Caco-2 (cell line): ENCODE data around the gene CAPN12. TPM values are rescaled to one million over a fixed set of nuclear protein-coding genes. Genes with fewer than 3 reads are reported as not detected.
A peak's percentile ranks its signal among the peaks of the same experiment; 100 is the strongest.
"Not testable (repeated sequence)": the region's sequence is repeated elsewhere in the genome, so short reads cannot be mapped to it uniquely, and the experiment has no call there.

Experiments used
- BruUV-seq: library from RNA; stranded (reverse); fragments of 400-500 nt; replicated peaks from 2 replicates; lab custom pipeline; 2021; lab: Mats Ljungman, UMichigan
- CTCF ChIA-PET: fragments of 300-600 bp; sonication (Branson Sonifier 250); formaldehyde crosslinking; loops from one replicate; lab custom pipeline; 2022; ENCODE audit warnings: antibody characterized with exemption; lab: Charles Lee
- POLR2A ChIA-PET: fragments of 300-600 bp; sonication (Branson Sonifier 250); formaldehyde crosslinking; loops from one replicate; lab custom pipeline; 2022; ENCODE audit warnings: antibody characterized with exemption; lab: Charles Lee
- DNase-seq, 2 experiments: peaks; one replicate each; pipeline versions ENCODE4 v3.0.0 to v3.0.0-alpha.2; 2020 to 2022
- H3K27me3 ChIP-seq: replicated peaks from 2 replicates; pipeline ENCODE4 v1.6.0; 2011; ENCODE audit warnings: low read length; ENCODE audit not compliant: control insufficient read depth, insufficient read depth
- H3K36me3 ChIP-seq: 2 replicates; pipeline ENCODE4 v1.5.1; 2011; ENCODE audit warnings: low read length; ENCODE audit not compliant: control insufficient read depth, insufficient read depth
- H3K4me1 ChIP-seq: fragments of 250-450 bp; sonication (Bioruptor Pico); 2 replicates; pipeline ENCODE4 v1.5.1; 2020; ENCODE audit warnings: mild to moderate bottlenecking
- H3K4me3 ChIP-seq: 2 replicates; pipeline ENCODE4 v1.5.1; 2011; ENCODE audit warnings: low read depth, mild to moderate bottlenecking, control low read depth, low read length
- H3K9me3 ChIP-seq: fragments of 250-450 bp; sonication (Bioruptor Pico); 2 replicates; pipeline ENCODE4 v1.5.1; 2020; ENCODE audit warnings: mild to moderate bottlenecking, moderate library complexity
- H3K27ac Mint-ChIP-seq: one replicate; pipeline ENCODE4 v1.8.0; 2022; ENCODE audit warnings: mixed read lengths; ENCODE audit not compliant: unreplicated experiment
- H3K27me3 Mint-ChIP-seq: one replicate; pipeline ENCODE4 v1.8.0; 2022; ENCODE audit warnings: mixed read lengths; ENCODE audit not compliant: insufficient read depth, unreplicated experiment
- H3K36me3 Mint-ChIP-seq: one replicate; pipeline ENCODE4 v1.8.0; 2022; ENCODE audit warnings: mild to moderate bottlenecking, mixed read lengths; ENCODE audit not compliant: insufficient read depth, unreplicated experiment
- H3K4me1 Mint-ChIP-seq: one replicate; pipeline ENCODE4 v1.8.0; 2022; ENCODE audit warnings: low read depth, mixed read lengths; ENCODE audit not compliant: unreplicated experiment
- H3K4me3 Mint-ChIP-seq: one replicate; pipeline ENCODE4 v1.8.0; 2022; ENCODE audit warnings: mild to moderate bottlenecking, moderate library complexity, mixed read lengths; ENCODE audit not compliant: unreplicated experiment
- H3K9me3 Mint-ChIP-seq: one replicate; pipeline ENCODE4 v1.8.0; 2022; ENCODE audit warnings: mixed read lengths; ENCODE audit not compliant: unreplicated experiment
- intact Hi-C: fragments of 100-400 bp; cut with micrococcal nuclease; formaldehyde crosslinking; loops from one replicate; pipeline ENCODE4 v1.10.0; 2022; ENCODE audit not compliant: unreplicated experiment
- total RNA-seq: library from RNA; stranded (reverse); gene quantifications from 2 replicates; pipeline ENCODE4 v1.2.3, GENCODE V29; 2022
- TF ChIP-seq, protein P1 (sequence below), 2 experiments: fragments of 200-600 bp in 1 of 2; IDR thresholded peaks; 1 replicate in 1 of 2; 2 replicates in 1 of 2; pipeline versions ENCODE4 v1.5.1 to v1.8.0; 2011 to 2022; ENCODE audit warnings: antibody characterized with exemption in 1 of 2, control low read depth in 1 of 2, inconsistent platforms in 1 of 2, low read depth in 1 of 2, low read length in 1 of 2, mild to moderate bottlenecking in 1 of 2, moderate library complexity in 1 of 2; ENCODE audit not compliant: insufficient read depth in 1 of 2, severe bottlenecking in 1 of 2, unreplicated experiment in 1 of 2

CAPN12 gene
- total RNA-seq, 1 experiment from 2014 or later = 8.8 TPM

GRCh38 chr19:38763795-38764220, 19.5 kb upstream of the CAPN12 start:
- no peaks in the 10 kb centered on the region; the same call in none of the 2 replicates for H3K9me3 ChIP-seq
- no peaks in the 10 kb centered on the region for H3K27me3 Mint-ChIP-seq
- no peak overlapping the region for H3K4me3 ChIP-seq
- no peaks in the 10 kb centered on the region for H3K36me3 ChIP-seq
- BruUV-seq = no TSS peak
- H3K9me3 Mint-ChIP-seq = no peaks in the 10 kb centered on the region
- peak in 1 of 2 experiments; percentile 62 for DNase-seq
- no peaks in the 10 kb centered on the region for H3K36me3 Mint-ChIP-seq
- peaks cover 9% of the 10 kb centered on the region; the same call in 1 of the 2 replicates for H3K4me1 ChIP-seq
- intact Hi-C loops = no loop called here
- ChIA-PET CTCF (interaction anchor here (0.6 to 1.0 kb wide), 3 partner anchors 68 to 642 kb away, joined by 3 to 4 read pairs (median 3); partner anchors contain the start of genes MRPS12 and SARS2), POLR2A (interaction anchor here (0.6 kb wide), 1 partner anchor 48 kb away, joined by 11 read pairs; no protein-coding TSS in a partner anchor)
- H3K27ac Mint-ChIP-seq = peak overlapping the region; percentile 48
- H3K4me3 Mint-ChIP-seq = peak overlapping the region; percentile 30
- peaks cover 4% of the 10 kb centered on the region for H3K4me1 Mint-ChIP-seq
- no peaks in the 10 kb centered on the region for H3K27me3 ChIP-seq
- TF ChIP-seq, protein P1, sequence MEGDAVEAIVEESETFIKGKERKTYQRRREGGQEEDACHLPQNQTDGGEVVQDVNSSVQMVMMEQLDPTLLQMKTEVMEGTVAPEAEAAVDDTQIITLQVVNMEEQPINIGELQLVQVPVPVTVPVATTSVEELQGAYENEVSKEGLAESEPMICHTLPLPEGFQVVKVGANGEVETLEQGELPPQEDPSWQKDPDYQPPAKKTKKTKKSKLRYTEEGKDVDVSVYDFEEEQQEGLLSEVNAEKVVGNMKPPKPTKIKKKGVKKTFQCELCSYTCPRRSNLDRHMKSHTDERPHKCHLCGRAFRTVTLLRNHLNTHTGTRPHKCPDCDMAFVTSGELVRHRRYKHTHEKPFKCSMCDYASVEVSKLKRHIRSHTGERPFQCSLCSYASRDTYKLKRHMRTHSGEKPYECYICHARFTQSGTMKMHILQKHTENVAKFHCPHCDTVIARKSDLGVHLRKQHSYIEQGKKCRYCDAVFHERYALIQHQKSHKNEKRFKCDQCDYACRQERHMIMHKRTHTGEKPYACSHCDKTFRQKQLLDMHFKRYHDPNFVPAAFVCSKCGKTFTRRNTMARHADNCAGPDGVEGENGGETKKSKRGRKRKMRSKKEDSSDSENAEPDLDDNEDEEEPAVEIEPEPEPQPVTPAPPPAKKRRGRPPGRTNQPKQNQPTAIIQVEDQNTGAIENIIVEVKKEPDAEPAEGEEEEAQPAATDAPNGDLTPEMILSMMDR (IDR thresholded peaks at IDR 0.05; ENCODE audit: insufficient read depth in 1 of 2, low read depth in 1 of 2, low read length in 1 of 2, severe bottlenecking in 1 of 2, unreplicated experiment in 1 of 2) = no peak

DNA sequence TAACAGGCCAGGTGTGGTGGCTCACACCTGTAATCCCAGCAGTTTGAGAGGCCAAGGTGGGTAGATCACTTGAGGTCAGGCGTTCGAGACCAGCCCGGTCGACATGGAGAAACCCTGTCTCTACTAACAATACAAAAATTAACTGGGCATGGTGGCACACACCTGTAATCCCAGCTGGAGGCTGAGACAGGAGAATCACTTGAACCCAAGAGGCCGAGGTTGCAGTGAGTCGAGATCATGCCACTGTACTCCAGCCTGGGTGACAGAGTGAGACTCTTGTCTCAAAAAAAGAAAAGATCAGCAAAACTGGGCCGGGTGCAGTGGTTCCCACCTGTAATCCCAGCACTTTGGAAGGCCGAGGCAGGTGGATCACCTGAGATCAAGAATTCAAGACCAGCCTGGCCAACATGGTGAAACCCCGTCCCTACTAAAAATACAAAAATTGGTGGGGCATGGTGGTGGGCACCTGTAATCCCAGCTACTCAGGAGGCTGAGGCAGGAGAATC, 17.7 kb upstream of the CAPN12 start:
- intact Hi-C loops, H3K9me3 ChIP-seq, H3K36me3 Mint-ChIP-seq, H3K4me3 Mint-ChIP-seq, BruUV-seq, CTCF ChIA-PET, H3K27me3 ChIP-seq, H3K4me3 ChIP-seq, H3K36me3 ChIP-seq, H3K4me1 ChIP-seq, H3K27ac Mint-ChIP-seq, DNase-seq, H3K4me1 Mint-ChIP-seq, H3K27me3 Mint-ChIP-seq, H3K9me3 Mint-ChIP-seq: not testable (repeated sequence)
- POLR2A ChIA-PET = interaction anchor here (0.6 kb wide), 3 partner anchors 70 to 157 kb away, joined by 3 to 12 read pairs (median 3); partner anchors contain the start of gene NFKBIB

- intact Hi-C loops, CTCF ChIA-PET, H3K36me3 Mint-ChIP-seq, H3K9me3 Mint-ChIP-seq, H3K27me3 ChIP-seq, H3K4me3 ChIP-seq, H3K4me1 ChIP-seq, H3K9me3 ChIP-seq, H3K27me3 Mint-ChIP-seq, DNase-seq, BruUV-seq, H3K4me1 Mint-ChIP-seq, H3K36me3 ChIP-seq, H3K27ac Mint-ChIP-seq, H3K4me3 Mint-ChIP-seq: not testable (repeated sequence)
- POLR2A ChIA-PET = interaction anchor here (0.6 to 0.7 kb wide), 4 partner anchors 71 to 170 kb away, joined by 3 to 12 read pairs (median 4); partner anchors contain the start of genes MRPS12 and NFKBIB
Observed at GRCh38 chr19:38760805-38761517, 16.7 kb upstream of the CAPN12 start.

- peaks cover 9% of the 10 kb centered on the region; the same call in 1 of the 2 replicates for H3K4me1 ChIP-seq
- DNase-seq = no peak
- Mint-ChIP-seq H3K9me3 (no peaks in the 10 kb centered on the region), H3K4me1 (peaks cover 4% of the 10 kb centered on the region), H3K27ac (no peak overlapping the region), H3K27me3 (no peaks in the 10 kb centered on the region), H3K36me3 (no peaks in the 10 kb centered on the region), H3K4me3 (no peak overlapping the region)
- H3K4me3 ChIP-seq = no peak overlapping the region
- intact Hi-C loops = no loop called here
- peaks cover 2% of the 10 kb centered on the region; the same call in 1 of the 2 replicates for H3K9me3 ChIP-seq
- H3K27me3 ChIP-seq = no peaks in the 10 kb centered on the region
- H3K36me3 ChIP-seq = no peaks in the 10 kb centered on the region
- CTCF ChIA-PET = no interaction called here
- BruUV-seq = no TSS peak
- POLR2A ChIA-PET = no interaction called here
- TF ChIP-seq, protein P1 (IDR thresholded peaks at IDR 0.05; ENCODE audit: insufficient read depth in 1 of 2, low read depth in 1 of 2, low read length in 1 of 2, severe bottlenecking in 1 of 2, unreplicated experiment in 1 of 2) = no peak
Observed at GRCh38 chr19:38759590-38760003, 15.3 kb upstream of the CAPN12 start.

GRCh38 chr19:38754196-38754595, 9.9 kb upstream of the CAPN12 start:
- H3K4me1 ChIP-seq, H3K4me3 Mint-ChIP-seq, POLR2A ChIA-PET, H3K27me3 ChIP-seq, CTCF ChIA-PET, H3K27me3 Mint-ChIP-seq, BruUV-seq, H3K9me3 ChIP-seq, DNase-seq, H3K9me3 Mint-ChIP-seq, H3K36me3 Mint-ChIP-seq, H3K36me3 ChIP-seq, intact Hi-C loops, H3K4me1 Mint-ChIP-seq, H3K4me3 ChIP-seq, H3K27ac Mint-ChIP-seq: not testable (repeated sequence)
